IMR-90 (cell line): ENCODE measurements around the gene RASSF4. TPM values are rescaled to one million over a fixed set of nuclear protein-coding genes. Genes with fewer than 3 reads are reported as not detected.

ENCODE experiments used
- ATAC-seq: fragments of 200-7000 bp; cut with Tn5 transposase; 2 replicates; pipeline ENCODE4 v1.9.1; 2020; ENCODE audit warnings: low read depth, mild to moderate bottlenecking, moderate library complexity
- BruUV-seq: library from RNA; stranded (reverse); fragments of 400-500 nt; replicated peaks from 2 replicates; lab custom pipeline; 2021; lab: Mats Ljungman, UMichigan
- CTCF ChIA-PET: fragments of 300-600 bp; formaldehyde crosslinking; extraction: SDS; loops from one replicate; lab custom pipeline; 2021; ENCODE audit warnings: antibody characterized with exemption; lab: Yijun Ruan, JAX
- POLR2A ChIA-PET: fragments of 300-600 bp; sonication (Branson Sonifier 250); formaldehyde crosslinking; loops from one replicate; lab custom pipeline; 2022; ENCODE audit warnings: antibody characterized with exemption; ENCODE audit not compliant: unreplicated experiment; lab: Charles Lee
- DNase-seq: peaks from one replicate; pipeline ENCODE4 v3.0.0; 2013
- H2AFZ ChIP-seq: replicated peaks from 2 replicates; pipeline ENCODE3; 2013; ENCODE audit warnings: low read length, mild to moderate bottlenecking; ENCODE audit not compliant: poor library complexity
- H2AK5ac ChIP-seq: 2 replicates; pipeline ENCODE4 v1.6.1; 2013; ENCODE audit warnings: low read depth, low read length, inconsistent platforms
- H2AK9ac ChIP-seq: replicated peaks from 2 replicates; pipeline ENCODE3; 2013; ENCODE audit warnings: mild to moderate bottlenecking, low read depth, low read length, moderate library complexity; ENCODE audit not compliant: poor library complexity
- H2BK120ac ChIP-seq: 2 replicates; pipeline ENCODE4 v1.6.1; 2013; ENCODE audit warnings: low read depth, low read length, inconsistent platforms
- H2BK15ac ChIP-seq: 3 replicates; pipeline ENCODE4 v1.6.1; 2013; ENCODE audit warnings: low read depth, low read length, inconsistent platforms
- H2BK20ac ChIP-seq: 2 replicates; pipeline ENCODE4 v1.6.1; 2013; ENCODE audit warnings: low read depth, mild to moderate bottlenecking, inconsistent platforms, low read length, moderate library complexity
- H2BK5ac ChIP-seq: 2 replicates; pipeline ENCODE4 v1.6.1; 2013; ENCODE audit warnings: mild to moderate bottlenecking, low read depth, low read length, inconsistent platforms; ENCODE audit not compliant: poor library complexity, severe bottlenecking
- H3K14ac ChIP-seq: replicated peaks from 2 replicates; pipeline ENCODE4 v1.6.1; 2013; ENCODE audit warnings: low read depth, low read length, inconsistent platforms
- H3K18ac ChIP-seq: 2 replicates; pipeline ENCODE4 v1.6.1; 2013; ENCODE audit warnings: low read depth, low read length, control low read depth
- H3K23ac ChIP-seq: 2 replicates; pipeline ENCODE4 v1.6.1; 2013; ENCODE audit warnings: low read depth, low read length, inconsistent platforms
- H3K27ac ChIP-seq: 2 replicates; pipeline ENCODE4 v1.5.1; 2013; ENCODE audit warnings: mild to moderate bottlenecking, control low read depth, low read length; ENCODE audit not compliant: insufficient read depth
- H3K27me3 ChIP-seq: 2 replicates; pipeline ENCODE4 v1.6.1; 2013; ENCODE audit warnings: low read length; ENCODE audit not compliant: control insufficient read depth, insufficient read depth
- H3K36me3 ChIP-seq: 2 replicates; pipeline ENCODE4 v1.6.1; 2013; ENCODE audit warnings: low read length, mixed read lengths; ENCODE audit not compliant: control insufficient read depth, insufficient read depth
- H3K4ac ChIP-seq: 2 replicates; pipeline ENCODE4 v1.6.1; 2013; ENCODE audit warnings: low read depth, low read length, inconsistent platforms
- H3K4me1 ChIP-seq: 2 replicates; pipeline ENCODE4 v1.6.1; 2013; ENCODE audit warnings: low read length, mixed read lengths; ENCODE audit not compliant: control insufficient read depth, insufficient read depth
- H3K4me2 ChIP-seq: 2 replicates; pipeline ENCODE4 v1.6.1; 2013; ENCODE audit warnings: low read depth, mild to moderate bottlenecking, control low read depth, low read length, moderate library complexity
- H3K4me3 ChIP-seq: 2 replicates; pipeline ENCODE4 v1.5.1; 2013; ENCODE audit warnings: low read depth, mild to moderate bottlenecking, control low read depth, low read length, moderate library complexity; ENCODE audit not compliant: insufficient read depth
- H3K56ac ChIP-seq: 2 replicates; pipeline ENCODE4 v1.6.1; 2013; ENCODE audit warnings: low read length, inconsistent platforms; ENCODE audit not compliant: insufficient read depth; ENCODE audit errors: extremely low read depth
- H3K79me1 ChIP-seq, 2 experiments: 2 replicates each; pipeline ENCODE4 v1.6.1; 2013; ENCODE audit warnings: low read length in 2 of 2, inconsistent platforms in 1 of 2, low read depth in 1 of 2
- H3K9ac ChIP-seq: 2 replicates; pipeline ENCODE4 v1.6.1; 2013; ENCODE audit warnings: low read depth, low read length, control low read depth
- H3K9me1 ChIP-seq: 2 replicates; pipeline ENCODE4 v1.6.1; 2013; ENCODE audit warnings: low read length, inconsistent platforms; ENCODE audit not compliant: insufficient read depth
- H3K9me3 ChIP-seq: 2 replicates; pipeline ENCODE4 v1.6.1; 2013; ENCODE audit warnings: low read length; ENCODE audit not compliant: control insufficient read depth, insufficient read depth
- H4K20me1 ChIP-seq: 2 replicates; pipeline ENCODE4 v1.6.1; 2013; ENCODE audit warnings: low read length, inconsistent platforms; ENCODE audit not compliant: insufficient read depth
- H4K5ac ChIP-seq: 2 replicates; pipeline ENCODE4 v1.6.1; 2013; ENCODE audit warnings: mild to moderate bottlenecking, low read depth, low read length, control low read depth
- H4K8ac ChIP-seq, 2 experiments: 2 replicates each; pipeline ENCODE4 v1.6.1; 2013; ENCODE audit warnings: low read depth in 2 of 2, low read length in 2 of 2, control low read depth in 1 of 2, inconsistent platforms in 1 of 2
- H4K91ac ChIP-seq: 2 replicates; pipeline ENCODE4 v1.6.1; 2013; ENCODE audit warnings: low read depth, low read length, inconsistent platforms; ENCODE audit not compliant: insufficient read depth
- ELK1 ChIP-seq: fragments of 150-350 bp; IDR thresholded peaks from 2 replicates; pipeline ENCODE4 v1.6.1; 2016; ENCODE audit warnings: low read depth, mild to moderate bottlenecking, low read length, moderate library complexity, borderline replicate concordance
- MAZ ChIP-seq: IDR thresholded peaks from 2 replicates; pipeline ENCODE4 v1.6.1; 2012; ENCODE audit warnings: low read depth, mild to moderate bottlenecking, low read length, improper control_type of control experiment, moderate library complexity, borderline replicate concordance
- NFE2L2 ChIP-seq: fragments of 150-350 bp; IDR thresholded peaks from 2 replicates; pipeline ENCODE4 v1.6.1; 2016; ENCODE audit warnings: low read depth, mild to moderate bottlenecking, low read length
- POLR2A ChIP-seq: IDR thresholded peaks from 2 replicates; pipeline ENCODE4 v1.6.1; 2012; ENCODE audit warnings: mild to moderate bottlenecking, low read depth, low read length
- RCOR1 ChIP-seq: IDR thresholded peaks from 2 replicates; pipeline ENCODE4 v1.6.1; 2012; ENCODE audit warnings: mild to moderate bottlenecking, low read length, improper control_type of control experiment; ENCODE audit not compliant: insufficient replicate concordance
- SMC3 ChIP-seq: fragments of 150-350 bp; IDR thresholded peaks from 2 replicates; pipeline ENCODE4 v1.6.1; 2016; ENCODE audit warnings: low read depth, mild to moderate bottlenecking, antibody characterized with exemption, low read length, moderate library complexity
- USF2 ChIP-seq: fragments of 150-350 bp; IDR thresholded peaks from 2 replicates; pipeline ENCODE4 v1.6.1; 2017; ENCODE audit warnings: mild to moderate bottlenecking, antibody characterized with exemption, low read length, low read depth
- WGBS, 2 experiments: methylation state at CpG; one replicate each; pipeline versions ENCODE4 v1.1.5 to v1.1.7; 2013; ENCODE audit warnings: missing lambda C conversion rate in 2 of 2; ENCODE audit not compliant: insufficient read length in 1 of 2; ENCODE audit errors: extremely low coverage in 2 of 2; 5-methylcytosine and 5-hydroxymethylcytosine counted together
- dilution Hi-C: fragments of 300-500 bp; cut with HindIII; formaldehyde crosslinking; loops from one replicate; pipeline ENCODE4 v1.14.3; 2018; ENCODE audit warnings: low sequenced_read_pairs; ENCODE audit not compliant: unreplicated experiment
- in situ Hi-C: fragments of 300-500 bp; cut with MboI; formaldehyde crosslinking; loops from 3 replicates; pipeline ENCODE4 v1.14.3; 2019; ENCODE audit warnings: low sequenced_read_pairs, inconsistent platforms, mixed read lengths
- intact Hi-C: fragments of 100-400 bp; cut with micrococcal nuclease; formaldehyde crosslinking; loops from 2 replicates; pipeline ENCODE4 v1.10.0; 2022
- polyA plus RNA-seq, 3 experiments: library from polyadenylated mRNA; depleted of rRNA; stranded (reverse); fragments of >200 nt; gene quantifications; 2 replicates each; pipeline ENCODE4 v1.2.3, GENCODE V29; 2012; ENCODE audit warnings: low replicate concordance in 1 of 3
- total RNA-seq: library from RNA; depleted of rRNA; stranded (reverse); fragments of >200 nt; gene quantifications from 2 replicates; pipeline ENCODE4 v1.2.3, GENCODE V29; 2012

RASSF4 gene
- total and polyA plus RNA-seq, 2 of the 4 experiments (the other 2 are of a cell fraction), result 5.9 to 8.6 TPM

- no peak overlapping the region for H3K23ac ChIP-seq
- no peak overlapping the region for H3K4me2 ChIP-seq
- H3K27me3 ChIP-seq, result peaks cover 41% of the 10 kb centered on the region
- H3K4me3 ChIP-seq, result no peak overlapping the region
- H3K14ac ChIP-seq, result no peak overlapping the region
- no peaks in the 10 kb centered on the region for H3K79me1 ChIP-seq
- H3K9ac ChIP-seq, result no peak overlapping the region
- 58% methylated on average over 5 of the region's 21 CpGs; no CpG with 5 or more reads in 1 of the 2 experiments for WGBS, 2 experiments
- no peak overlapping the region for H3K56ac ChIP-seq
- H2BK20ac ChIP-seq, result no peak overlapping the region
- H3K18ac ChIP-seq, result no peak overlapping the region
- no peaks in the 10 kb centered on the region for H3K9me3 ChIP-seq
- no peak for ATAC-seq
- in situ Hi-C loops, result no loop called here
- no peak overlapping the region for H2BK15ac ChIP-seq
- CTCF ChIA-PET, result no interaction called here
- TF ChIP-seq USF2 (no peak), MAZ (no peak), NFE2L2 (no peak), POLR2A (no peak), RCOR1 (no peak), ELK1 (no peak), SMC3 (no peak)
- H2BK5ac ChIP-seq, result no peak overlapping the region
- H4K91ac ChIP-seq, result no peak overlapping the region
- no TSS peak for BruUV-seq
- H2AK5ac ChIP-seq, result no peak overlapping the region
- no peak overlapping the region for H3K4ac ChIP-seq
- H3K27ac ChIP-seq, result no peak overlapping the region
- H4K5ac ChIP-seq, result no peak overlapping the region
- intact Hi-C loops, result no loop called here
- H2AK9ac ChIP-seq, result no peak overlapping the region
- H4K8ac ChIP-seq, result no peak overlapping the region
- no peaks in the 10 kb centered on the region; the same call in 1 of the 2 replicates for H3K9me1 ChIP-seq
- DNase-seq, result no peak
- dilution Hi-C loops, result no loop called here
- no peak overlapping the region for H2AFZ ChIP-seq
- H4K20me1 ChIP-seq, result no peaks in the 10 kb centered on the region
- POLR2A ChIA-PET, result no interaction called here
- no peaks in the 10 kb centered on the region for H3K4me1 ChIP-seq
- no peaks in the 10 kb centered on the region for H3K36me3 ChIP-seq
- no peak overlapping the region for H2BK120ac ChIP-seq
Observed at GRCh38 chr10:44924261-44925040, 35.2 kb upstream of the RASSF4 start.
